AG08395 (cell line): Measurements from ENCODE around the gene C2CD4C.
"Not testable (repeated sequence)": the region's sequence is repeated elsewhere in the genome, so short reads cannot be mapped to it uniquely, and the experiment has no call there.

Experiments used
- DNase-seq: peaks from one replicate; pipeline ENCODE4 v3.0.0; 2012; ENCODE audit warnings: mixed read lengths, low spot score

Gene C2CD4C

DNA sequence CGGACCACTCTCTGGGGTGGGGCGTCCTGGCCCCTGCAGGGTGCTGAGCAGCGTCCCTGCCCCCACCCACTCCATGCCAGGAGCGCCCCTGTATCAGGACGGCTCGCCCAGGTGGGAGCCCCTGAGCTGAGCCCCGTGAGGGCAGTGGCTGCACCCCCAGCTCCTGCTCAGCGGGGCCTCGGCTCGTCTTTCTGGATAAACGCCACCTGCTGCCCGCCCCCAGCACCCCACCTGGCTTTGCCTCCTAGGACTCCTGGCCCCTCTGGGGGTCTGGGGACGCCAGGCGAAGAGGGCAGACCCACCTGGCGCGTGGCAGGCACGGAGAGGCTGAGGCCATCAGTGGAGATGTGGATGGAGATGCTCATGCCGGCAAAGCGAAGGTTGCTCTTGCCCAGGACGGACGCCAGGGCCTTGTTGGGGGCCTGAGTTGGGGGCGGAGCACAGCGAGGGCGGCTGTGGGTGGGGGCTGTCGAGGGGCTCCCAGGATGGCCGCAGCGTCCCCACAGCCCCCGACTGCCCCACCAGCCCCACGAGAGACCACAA is 29.5 kb upstream of the C2CD4C start:
- DNase-seq: no peak

DNA sequence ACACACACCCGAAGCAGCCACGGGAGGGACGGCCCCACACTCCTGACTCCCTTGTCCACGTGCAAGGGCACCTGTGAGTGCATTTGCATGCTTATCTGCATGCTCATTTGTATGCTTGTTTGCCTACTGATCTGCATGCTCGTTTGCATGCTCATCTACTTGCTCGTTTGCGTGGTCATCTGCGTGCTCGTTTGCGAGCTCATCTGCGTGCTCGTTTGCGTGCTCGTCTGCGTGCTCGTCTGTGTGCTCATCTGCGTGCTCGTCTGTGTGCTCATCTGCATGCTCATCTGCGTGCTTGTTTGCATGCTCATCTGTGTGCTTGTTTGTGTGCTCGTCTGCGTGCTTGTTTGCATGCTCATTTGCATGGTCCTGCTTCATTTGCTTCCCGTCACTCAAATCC is 28.1 kb upstream of the C2CD4C start:
- DNase-seq: no peak

DNA sequence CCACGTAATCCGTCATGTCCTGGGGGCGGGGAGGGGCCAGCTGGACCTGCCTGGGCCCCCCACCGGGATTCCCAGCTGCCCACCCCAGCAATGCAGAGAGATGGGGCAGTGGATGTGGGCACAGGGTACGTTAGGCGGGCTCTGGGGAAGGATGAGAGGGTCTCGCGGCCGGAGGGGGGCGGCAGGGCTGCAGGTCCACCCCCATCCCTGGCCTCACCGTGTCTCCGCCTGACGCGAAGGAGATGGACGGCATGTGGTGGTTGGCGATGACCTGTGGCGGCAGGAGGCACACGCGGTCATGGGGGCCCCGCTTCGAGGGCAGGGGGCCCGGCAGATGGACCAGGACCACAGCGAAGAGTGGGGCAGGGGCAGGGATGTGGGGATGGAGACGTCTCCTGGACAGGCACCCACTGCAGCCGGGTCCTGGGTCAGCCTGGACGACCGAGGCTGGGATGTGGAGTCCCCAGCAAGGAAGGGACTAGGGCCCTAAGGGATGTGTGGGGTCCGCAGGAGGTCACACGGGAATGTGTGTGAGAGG is 27.5 kb upstream of the C2CD4C start:
- DNase-seq: no peak

DNA sequence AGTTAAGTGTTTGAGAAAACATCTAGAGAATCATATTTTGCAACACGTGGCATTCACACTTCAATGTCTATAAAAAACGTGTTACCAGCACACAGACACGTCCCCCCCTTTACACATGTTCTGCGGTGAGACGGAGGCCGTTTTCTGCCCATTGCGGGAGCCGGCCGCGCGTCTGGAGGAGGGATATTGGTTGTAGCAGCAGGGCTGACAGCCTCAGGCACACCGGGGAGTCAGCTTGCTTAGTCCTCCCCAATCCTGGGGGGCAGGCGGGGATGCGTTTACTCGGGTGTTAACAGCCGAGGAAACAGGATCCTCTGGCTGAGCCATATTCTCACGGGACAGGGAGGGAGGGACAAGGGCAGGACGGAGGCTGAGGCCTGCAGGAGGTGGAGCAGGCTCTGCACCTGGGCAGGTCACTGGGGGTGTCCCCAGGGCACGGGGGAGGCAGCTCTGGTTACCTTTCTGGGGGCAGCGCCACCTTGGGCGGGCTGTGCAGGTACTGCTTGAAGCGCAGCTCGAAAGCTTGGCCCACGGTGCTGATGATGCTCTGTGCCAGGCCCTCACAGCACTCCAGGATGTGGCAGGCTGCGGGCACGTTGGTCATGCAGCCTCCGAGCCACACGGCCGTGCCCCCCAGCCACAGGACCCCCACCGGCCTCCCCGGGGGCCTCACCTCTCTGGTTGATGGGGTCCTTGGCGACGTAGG is 26.9 kb upstream of the C2CD4C start:
- DNase-seq: no peak

DNA sequence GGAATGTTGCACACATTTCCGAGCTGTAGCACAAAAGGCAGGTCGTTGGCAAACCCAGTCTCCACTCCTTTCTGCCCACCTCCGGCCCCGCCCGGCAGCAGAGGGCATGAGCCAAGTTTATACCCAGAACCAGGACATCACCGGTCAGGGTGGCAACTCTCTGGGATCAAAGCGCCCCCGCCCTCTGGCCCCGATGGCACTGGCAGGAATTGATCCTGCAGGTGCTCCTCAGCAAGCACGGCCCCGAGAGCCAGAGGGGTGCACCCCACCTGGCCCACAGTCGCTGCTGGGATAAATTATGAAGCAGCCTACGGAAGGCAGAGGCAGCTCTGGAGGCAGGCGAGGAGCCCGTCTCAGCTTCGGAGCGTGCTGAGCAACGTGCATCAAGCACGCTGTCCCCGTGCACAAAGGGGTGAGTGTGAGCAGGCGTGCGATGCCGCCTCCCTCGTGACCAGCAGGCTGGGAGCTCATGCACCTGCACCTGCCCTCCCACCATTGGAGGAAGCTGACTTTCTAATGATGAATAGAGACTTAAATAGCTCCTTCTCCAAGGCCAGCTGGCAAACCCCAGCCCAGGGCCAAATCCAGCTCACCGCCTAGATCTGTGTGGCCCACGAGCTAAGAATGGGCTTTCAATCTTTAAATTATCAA is 26.2 kb upstream of the C2CD4C start:
- DNase-seq: no peak

DNA sequence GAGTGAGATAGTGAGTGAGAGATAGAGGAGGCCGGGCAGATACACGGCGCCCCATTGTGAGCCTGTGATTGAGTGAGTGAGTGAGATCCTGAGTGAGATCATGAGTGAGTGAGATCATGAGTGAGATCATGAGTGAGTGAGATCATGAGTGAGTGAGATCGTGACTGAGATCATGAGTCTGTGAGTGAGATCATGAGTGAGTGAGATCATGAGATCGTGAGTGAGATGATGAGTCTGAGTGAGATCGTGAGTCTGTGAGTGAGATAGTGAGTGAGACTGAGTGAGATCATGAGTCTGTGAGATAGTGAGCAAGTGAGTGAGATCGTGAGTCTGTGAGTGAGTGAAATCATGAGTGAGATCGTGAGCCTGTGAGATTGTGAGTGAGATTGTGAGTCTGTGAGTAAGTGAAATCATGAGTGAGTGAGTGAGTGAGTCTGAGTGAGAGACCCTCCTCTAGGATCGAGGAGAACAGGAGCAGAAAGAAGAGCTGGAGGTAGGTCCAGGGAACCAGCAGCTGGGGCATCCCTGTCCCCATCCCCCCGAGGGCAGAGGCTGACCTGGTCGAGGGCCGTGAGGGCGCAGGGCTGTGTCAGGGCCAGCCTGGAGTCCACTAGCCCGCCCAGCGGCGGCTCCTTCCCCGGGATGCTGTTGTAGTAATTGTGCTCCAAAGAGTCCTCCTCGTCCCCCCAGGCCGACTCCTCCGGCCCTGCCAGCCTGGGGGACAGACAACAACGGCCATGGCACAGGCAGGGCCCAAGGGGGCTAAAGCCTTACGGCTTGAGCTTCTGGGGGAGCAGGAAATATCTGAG is 25.4 kb upstream of the C2CD4C start:
- DNase-seq: no peak

DNA sequence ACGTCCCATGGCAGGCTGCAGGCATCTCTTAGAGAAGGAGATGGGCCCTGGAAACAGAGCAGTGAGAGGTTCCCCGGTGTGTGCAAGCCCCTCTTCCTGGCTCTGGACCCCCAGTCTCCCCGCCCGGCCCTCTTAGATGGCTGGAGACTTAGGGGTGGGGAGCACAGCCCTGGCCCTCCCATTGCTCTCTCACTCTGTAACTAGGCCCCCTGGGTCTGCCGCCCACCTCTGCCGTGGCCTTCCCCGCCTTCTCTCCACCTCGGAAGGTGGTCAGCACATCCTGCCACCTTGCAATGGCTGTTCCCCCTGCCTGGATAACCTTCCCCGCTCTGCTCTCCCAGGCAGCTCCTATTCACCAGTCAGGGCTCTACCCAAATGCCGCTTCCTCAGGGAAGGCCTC is 21.8 kb upstream of the C2CD4C start:
- no peak for DNase-seq

DNA sequence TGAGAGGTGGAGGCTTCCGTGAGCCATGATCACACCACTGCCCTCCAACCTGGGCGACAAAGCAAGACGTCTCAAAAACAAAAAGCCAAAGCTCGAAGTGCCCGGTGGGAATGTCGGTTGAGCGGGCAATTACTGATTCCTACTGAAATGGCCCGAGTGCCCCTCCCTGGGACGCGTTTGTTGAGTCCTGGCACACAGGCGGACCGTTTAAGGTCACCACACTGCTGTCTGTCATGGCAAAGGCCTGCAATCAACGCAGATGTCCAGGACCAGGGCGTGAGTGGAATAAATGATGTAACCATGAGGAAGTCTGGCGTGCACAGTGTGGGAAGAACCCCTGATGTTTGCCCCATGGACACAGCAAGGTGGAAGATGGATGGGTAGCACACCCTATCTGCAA is 19.2 kb upstream of the C2CD4C start:
- DNase-seq: no peak

DNA sequence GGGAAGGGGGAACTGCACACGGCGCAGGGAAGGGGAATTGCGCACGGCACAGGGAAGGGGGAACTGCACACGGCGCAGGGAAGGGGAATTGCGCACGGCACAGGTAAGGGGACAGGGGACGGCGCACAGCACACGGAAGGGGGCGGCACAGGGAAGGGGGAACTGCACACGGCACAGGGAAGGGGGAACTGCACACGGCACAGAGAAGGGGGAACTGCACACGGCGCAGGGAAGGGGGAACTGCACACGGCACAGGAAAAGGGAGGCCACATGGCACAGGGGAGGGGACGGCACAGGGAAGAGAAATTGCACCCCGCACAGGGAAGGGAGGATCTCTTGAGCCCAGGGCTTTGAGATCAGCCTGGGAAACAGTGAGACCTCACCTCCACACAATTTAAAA is 18.7 kb upstream of the C2CD4C start:
- not testable (repeated sequence) for DNase-seq

DNA sequence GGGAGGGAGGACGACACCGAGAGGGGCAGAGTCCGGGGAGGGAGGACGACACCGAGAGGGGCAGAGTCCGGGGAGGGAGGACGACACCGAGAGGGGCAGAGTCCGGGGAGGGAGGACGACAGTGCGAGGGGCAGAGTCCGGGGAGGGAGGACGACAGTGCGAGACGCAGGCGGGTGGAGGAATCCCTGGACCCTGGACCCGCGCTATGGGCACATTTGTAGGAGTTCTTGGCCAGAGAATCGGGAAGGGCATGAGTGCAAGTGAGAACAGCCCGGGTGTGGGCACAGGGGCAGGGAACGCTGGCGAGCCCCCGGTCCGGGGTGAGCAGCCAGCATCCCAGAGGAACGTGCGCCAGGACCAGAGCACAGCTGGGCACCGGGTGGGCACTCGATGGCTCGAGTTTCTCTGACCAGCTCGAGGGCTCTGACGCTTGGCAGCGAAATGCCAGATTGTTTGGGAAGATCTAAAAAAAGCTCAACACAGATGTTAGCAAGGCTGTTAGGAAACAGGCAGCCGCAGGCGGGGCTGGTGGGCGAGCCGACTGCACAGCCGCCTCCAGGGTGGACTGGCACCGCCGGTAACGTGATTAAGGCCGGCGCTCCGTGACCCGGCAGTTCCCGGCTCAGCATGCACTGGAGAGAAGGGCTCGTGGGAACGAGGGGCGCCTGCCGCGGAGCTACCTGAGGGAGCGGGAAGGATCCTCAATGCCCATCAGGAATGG is 17.9 kb upstream of the C2CD4C start:
- no peak for DNase-seq

DNA sequence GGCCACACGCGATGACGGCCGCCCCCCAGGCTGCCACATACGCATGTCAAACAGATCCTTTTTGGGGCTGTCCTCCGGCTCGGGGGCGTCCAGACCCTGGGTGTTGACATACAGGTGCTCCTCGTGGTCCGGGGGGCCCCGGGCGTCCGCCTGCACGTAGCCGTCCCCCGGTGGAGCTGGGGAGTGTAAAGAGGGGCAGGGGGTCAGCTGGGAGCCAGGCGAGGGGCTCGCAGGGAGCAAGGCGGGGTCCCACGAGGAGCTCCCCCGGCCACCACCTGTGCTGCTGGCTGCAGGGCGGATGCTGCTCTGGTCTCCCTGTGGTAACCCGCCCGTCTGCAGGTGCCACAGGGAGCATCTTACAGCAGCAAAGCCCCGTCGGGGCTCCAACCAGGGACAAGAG is 16.1 kb upstream of the C2CD4C start:
- DNase-seq: no peak

DNA sequence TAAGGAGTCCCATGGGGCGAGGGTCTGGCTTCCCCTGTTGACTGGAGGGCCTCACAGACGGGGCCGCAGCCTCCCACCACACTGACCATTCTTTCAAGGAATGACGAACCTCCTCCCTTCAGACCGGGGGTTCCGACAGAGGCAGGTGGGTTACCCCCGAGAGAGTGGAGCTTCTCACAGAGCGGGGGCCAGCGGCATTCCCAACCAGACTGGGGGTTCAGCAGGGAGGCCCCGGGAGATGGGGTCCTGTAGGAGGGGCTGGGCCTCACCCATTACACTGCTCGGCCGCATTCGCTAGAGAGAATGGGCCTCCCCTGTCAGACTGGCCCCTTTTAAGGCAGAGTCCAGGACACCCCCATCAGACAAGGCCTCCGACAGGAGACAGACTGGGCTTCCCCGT is 15.6 kb upstream of the C2CD4C start:
- no peak for DNase-seq

DNA sequence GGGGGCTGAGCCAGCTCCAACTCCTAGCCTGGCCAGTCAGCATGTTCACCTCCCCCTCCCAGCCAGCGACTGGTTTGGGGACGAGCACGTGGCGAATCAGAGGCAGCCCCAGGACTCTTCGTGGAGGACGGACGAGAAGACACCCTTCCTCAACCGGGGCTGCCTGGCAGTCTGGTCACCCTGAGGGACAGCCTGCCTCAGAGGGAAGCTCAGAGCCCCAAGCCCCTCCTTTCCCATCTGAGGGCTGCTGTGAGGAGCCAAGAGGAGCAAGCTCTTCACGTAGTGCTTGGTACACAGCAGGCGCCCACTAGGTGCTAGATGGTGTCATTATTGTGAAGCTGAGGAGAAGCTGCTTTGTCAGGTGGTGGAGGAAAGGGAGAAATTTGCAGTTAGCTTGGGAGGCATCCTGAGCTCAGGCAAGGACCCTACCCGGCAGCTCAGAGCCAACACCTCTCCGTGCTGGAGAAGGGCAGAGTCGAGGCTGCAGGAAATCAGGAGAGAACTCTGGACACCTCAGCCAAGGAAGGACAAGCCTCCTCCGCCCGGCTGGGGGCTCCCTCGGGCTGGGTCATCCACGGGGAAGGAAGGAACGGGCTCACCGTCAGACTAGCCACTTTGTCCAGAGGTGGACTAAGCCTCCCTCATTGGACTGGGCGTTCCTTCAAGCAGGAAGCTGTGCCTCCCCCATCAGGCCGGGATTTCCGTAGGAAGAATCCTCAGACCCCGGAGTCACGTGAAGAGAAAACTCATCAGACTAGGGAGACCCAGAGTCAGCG is 14.9 kb upstream of the C2CD4C start:
- no peak for DNase-seq

DNA sequence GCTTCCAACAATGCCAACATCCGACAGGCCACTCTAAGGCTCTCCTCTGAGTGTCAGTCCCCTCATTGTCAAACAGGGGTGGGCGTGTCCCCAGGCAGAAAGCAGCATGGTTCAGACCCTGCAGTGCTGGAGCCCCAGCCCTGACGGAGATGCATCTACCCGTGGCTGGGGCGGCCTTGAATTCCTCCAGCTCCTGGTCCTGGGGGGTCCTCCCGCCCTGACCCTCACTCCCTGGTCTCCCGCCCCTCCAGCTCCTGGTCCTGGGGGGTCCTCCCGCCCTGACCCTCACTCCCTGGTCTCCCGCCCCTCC is 13.9 kb upstream of the C2CD4C start:
- not testable (repeated sequence) for DNase-seq

DNA sequence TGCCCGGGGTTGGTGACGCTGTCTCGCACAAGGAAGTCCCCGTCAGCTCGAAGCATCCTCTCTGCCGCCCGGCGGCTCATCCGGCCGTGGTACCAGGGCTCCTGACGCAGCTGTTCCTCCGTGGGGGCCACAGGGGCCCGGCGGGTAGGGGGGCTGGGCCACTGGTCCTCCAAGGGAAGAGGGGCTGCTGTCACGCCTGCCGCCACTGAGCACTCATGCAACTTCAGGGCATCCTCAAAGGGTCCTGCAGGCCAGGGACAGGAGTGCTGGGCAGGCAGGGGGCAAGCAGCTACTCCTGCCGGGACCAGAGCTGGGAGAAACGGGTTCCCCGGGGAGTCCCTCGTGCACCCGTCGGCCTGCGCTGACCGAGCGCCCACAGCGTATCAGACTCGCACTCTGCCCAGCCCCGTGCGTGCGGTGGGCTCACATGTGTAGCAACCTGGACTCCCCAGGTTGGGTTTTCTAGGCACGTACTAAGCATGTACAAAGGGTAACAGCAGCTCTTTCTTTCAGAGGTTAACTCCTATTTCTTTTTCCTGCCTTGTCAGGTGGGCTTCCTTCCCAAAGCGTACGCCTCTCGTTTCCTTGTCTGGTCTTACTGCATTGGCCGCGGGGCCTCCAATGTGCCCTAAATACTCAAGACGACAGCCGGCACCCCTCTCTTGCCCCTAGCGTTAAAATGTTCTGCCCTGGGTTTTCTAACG is 13.4 kb upstream of the C2CD4C start:
- DNase-seq: no peak

DNA sequence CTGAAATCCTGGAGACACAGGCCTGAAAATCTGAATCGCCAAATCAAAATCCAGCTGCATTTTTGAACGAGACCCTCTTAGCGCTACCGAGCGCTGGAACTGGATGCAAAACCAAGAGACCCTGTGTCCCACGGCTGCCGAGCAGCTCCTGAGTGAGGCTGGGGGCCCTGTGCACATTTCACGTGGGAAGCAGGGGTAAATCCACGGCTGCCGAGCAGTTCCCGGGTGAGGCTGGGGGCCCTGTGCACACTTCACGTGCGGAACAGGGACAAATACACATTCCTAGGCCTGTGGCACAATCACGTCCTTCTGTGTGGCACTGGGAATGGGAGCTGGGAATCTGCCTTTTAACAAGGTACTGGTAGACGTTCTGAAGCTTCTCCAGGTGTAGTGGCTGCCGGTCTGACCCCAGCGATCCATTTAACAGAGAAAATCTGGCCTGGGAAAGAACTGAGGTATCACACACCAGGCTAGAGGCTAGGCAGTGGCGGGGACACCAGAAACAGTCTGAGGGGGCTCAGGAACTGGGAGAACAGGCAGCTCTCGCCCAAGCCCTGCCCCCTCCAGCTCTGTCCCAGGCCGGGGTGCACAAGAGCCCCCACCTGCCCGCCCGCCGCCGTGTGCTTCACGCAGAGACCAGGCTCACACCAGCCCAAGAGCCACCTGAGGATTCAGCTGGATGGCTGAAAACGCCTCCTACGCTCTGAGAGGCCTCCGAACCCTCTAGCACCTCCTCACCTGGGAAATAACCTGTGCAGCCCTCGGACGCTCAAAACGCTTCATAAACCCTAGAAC is 11.0 kb upstream of the C2CD4C start:
- no peak for DNase-seq

DNA sequence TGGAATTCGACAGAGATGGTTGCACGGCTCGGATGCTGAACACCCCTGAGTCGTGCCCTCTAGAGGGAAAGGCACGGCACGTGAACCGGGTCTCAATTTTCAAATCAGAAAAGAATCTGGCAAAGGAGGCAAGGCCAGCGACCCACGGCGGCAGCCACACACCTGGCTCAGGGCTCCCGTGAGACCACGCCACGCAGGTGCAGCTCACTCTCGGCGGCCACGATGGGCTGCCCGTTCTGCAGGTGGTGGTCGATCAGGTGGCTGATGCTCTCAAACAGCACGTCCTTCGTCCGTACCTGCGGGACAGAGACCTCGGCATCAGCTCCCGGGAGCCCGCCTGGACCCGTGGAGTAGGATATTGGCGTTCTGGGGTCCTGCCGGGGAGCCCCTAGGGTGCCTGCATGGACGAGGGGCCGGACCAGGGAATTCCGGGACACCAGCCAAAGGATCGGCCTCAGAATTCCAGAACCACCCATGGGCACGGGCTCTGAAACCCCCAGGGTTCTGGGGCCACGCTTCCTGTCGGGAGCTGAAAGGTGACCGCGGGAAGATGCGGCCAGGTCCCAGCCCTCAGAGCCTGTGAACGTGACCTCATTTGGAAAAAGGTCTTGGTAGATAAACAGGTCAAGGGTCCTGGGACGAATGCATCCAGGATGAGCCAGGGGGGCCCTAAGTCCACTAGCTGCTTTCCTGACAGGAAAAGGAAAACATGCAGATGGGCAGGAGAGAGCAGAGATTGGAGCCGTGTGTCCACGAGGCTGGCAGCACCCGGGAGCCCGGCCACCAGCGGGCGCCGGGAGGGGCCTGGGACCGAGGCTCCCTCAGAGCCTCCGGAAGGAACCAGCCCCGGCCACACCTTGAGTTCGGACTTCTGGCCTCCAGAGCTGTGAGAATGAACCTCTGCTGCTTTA is 10.1 kb upstream of the C2CD4C start:
- no peak for DNase-seq

DNA sequence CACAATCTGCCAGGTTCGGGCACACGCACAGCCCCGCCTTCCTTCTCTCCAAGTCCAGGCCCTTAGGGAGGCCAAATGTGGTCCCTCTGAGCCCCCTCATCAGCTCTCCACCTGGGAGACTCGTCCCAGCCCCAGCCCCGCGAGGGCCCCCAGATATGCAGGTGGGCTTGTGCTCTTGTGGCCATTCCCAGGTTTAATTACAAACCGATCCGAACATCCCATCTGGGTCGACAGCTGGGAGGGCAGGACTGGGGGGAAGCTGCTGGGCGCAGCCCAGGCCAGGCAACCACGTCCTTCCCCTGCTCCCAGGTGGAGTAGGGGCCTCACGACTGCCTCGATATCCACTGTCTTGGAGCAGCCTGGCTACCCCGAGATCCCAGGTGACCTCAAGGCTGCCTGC is 7.5 kb upstream of the C2CD4C start:
- DNase-seq: no peak

DNA sequence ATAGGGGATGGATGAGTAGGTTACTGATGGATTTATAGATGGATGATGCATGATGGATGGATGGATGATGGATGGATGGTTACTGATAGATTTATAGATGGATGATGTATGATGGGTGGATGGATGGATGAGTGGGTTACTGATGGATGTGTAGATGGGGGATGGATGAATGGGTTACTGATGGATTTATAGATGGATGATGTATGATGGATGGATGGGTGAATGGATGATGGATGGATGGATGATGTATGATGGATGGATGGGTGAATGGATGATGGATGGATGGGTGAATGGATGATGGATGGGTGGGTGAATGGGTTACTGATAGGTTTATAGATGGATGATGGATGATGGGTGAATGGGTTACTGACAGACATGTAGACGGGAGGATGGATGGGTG is 6.3 kb upstream of the C2CD4C start:
- DNase-seq: no peak
